Vagina (tissue), 2 donors: ENCODE measurements around the gene METTL2B.

Source experiments
- POLR2A ChIP-seq, 2 donors: fragments of 450-650 bp; IDR thresholded peaks; one replicate each; pipeline ENCODE4 v1.6.1; 2017; ENCODE audit warnings: antibody characterized with exemption in 2 of 2, mild to moderate bottlenecking in 2 of 2, moderate library complexity in 2 of 2
- POLR2AphosphoS5 ChIP-seq, 2 donors: sonication (generic); formaldehyde crosslinking; IDR thresholded peaks; one replicate each; pipeline ENCODE4 v1.9.0; 2017; ENCODE audit warnings: antibody characterized with exemption in 2 of 2, mild to moderate bottlenecking in 2 of 2, low read depth in 1 of 2; ENCODE audit not compliant: insufficient read depth in 1 of 2
- TF ChIP-seq, protein P1 (sequence below), 3 experiments: fragments of 450-650 bp in 2 of 3; fragments of 200-600 bp in 1 of 3; sonication (generic) in 1 of 3; IDR thresholded peaks; one replicate each; pipeline ENCODE4 v1.5.1; 2017 to 2019; ENCODE audit warnings: antibody characterized with exemption in 3 of 3, mild to moderate bottlenecking in 2 of 3, moderate library complexity in 2 of 3

DNA sequence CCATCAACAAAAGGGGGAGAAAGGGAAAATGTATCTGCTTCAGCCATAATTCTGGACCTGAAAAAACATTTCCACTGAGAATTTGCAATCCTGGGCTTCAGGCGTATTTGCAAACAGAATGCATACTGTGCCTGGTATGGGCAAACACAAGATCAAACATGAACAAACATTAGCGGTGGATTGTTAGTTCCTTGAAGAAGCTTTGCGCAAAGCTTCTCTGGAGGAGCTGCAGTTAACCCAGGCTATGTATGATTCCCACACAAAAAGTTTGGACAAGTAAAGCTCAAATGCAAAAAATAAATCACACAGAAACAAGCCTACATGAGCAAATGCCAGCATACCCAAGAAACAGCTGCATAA lies 41.2 kb upstream of the METTL2B start:
- no peak for TF ChIP-seq POLR2A (IDR thresholded peaks at IDR 0.05)
- TF ChIP-seq, protein P1, sequence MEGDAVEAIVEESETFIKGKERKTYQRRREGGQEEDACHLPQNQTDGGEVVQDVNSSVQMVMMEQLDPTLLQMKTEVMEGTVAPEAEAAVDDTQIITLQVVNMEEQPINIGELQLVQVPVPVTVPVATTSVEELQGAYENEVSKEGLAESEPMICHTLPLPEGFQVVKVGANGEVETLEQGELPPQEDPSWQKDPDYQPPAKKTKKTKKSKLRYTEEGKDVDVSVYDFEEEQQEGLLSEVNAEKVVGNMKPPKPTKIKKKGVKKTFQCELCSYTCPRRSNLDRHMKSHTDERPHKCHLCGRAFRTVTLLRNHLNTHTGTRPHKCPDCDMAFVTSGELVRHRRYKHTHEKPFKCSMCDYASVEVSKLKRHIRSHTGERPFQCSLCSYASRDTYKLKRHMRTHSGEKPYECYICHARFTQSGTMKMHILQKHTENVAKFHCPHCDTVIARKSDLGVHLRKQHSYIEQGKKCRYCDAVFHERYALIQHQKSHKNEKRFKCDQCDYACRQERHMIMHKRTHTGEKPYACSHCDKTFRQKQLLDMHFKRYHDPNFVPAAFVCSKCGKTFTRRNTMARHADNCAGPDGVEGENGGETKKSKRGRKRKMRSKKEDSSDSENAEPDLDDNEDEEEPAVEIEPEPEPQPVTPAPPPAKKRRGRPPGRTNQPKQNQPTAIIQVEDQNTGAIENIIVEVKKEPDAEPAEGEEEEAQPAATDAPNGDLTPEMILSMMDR (IDR thresholded peaks at IDR 0.05): no peak
- TF ChIP-seq POLR2AphosphoS5 (IDR thresholded peaks at IDR 0.05; ENCODE audit: insufficient read depth in 1 of 2, low read depth in 1 of 2): no peak
